Uterus (tissue), 2 donors: ENCODE measurements around the gene ERVW-1.

Experiments used
- CTCF ChIP-seq, 4 experiments: fragments of 200-600 bp in 2 of 4; fragments of 450-650 bp in 2 of 4; sonication (generic) in 2 of 4; IDR thresholded peaks; one replicate each; pipeline ENCODE4 v1.5.1; 2016 to 2019; ENCODE audit warnings: antibody characterized with exemption in 4 of 4, mild to moderate bottlenecking in 2 of 4, moderate library complexity in 1 of 4
- POLR2A ChIP-seq, 2 donors: fragments of 450-650 bp; IDR thresholded peaks; one replicate each; pipeline ENCODE4 v1.6.1; 2016; ENCODE audit warnings: antibody characterized with exemption in 2 of 2, mild to moderate bottlenecking in 1 of 2, moderate library complexity in 1 of 2

GRCh38 chr7:92504563-92504962 is 26.8 kb upstream of the ERVW-1 start:
- TF ChIP-seq CTCF (IDR thresholded peaks at IDR 0.05) (no peak), POLR2A (IDR thresholded peaks at IDR 0.05) (no peak)
